Neuron (in vitro differentiated cells): Measurements from ENCODE around the gene PFKM.

Source experiments
- H2AFZ ChIP-seq: one replicate; pipeline ENCODE4 v1.6.1; 2013; ENCODE audit warnings: low read depth, mild to moderate bottlenecking, inconsistent platforms, low read length, moderate library complexity
- H3K27me3 ChIP-seq: one replicate; pipeline ENCODE4 v1.6.1; 2013; ENCODE audit warnings: low read length; ENCODE audit not compliant: insufficient read depth
- H3K36me3 ChIP-seq: one replicate; pipeline ENCODE4 v1.6.1; 2013; ENCODE audit warnings: low read length; ENCODE audit not compliant: insufficient read depth
- H3K4me1 ChIP-seq: one replicate; pipeline ENCODE4 v1.6.1; 2013; ENCODE audit warnings: low read length; ENCODE audit not compliant: insufficient read depth
- H3K4me3 ChIP-seq: 2 replicates; pipeline ENCODE4 v1.5.1; 2013; ENCODE audit warnings: mild to moderate bottlenecking, low read length, moderate library complexity
- H3K9me3 ChIP-seq: one replicate; pipeline ENCODE4 v1.6.1; 2013; ENCODE audit warnings: low read length

Gene PFKM

GRCh38 chr12:48176417-48176751 is 57.2 kb downstream of the PFKM start:
- Histone ChIP-seq H3K4me3 (no peak overlapping the region), H3K27me3 (no peaks in the 10 kb centered on the region), H2AFZ (no peak overlapping the region), H3K4me1 (no peaks in the 10 kb centered on the region), H3K36me3 (no peaks in the 10 kb centered on the region), H3K9me3 (no peaks in the 10 kb centered on the region)

DNA sequence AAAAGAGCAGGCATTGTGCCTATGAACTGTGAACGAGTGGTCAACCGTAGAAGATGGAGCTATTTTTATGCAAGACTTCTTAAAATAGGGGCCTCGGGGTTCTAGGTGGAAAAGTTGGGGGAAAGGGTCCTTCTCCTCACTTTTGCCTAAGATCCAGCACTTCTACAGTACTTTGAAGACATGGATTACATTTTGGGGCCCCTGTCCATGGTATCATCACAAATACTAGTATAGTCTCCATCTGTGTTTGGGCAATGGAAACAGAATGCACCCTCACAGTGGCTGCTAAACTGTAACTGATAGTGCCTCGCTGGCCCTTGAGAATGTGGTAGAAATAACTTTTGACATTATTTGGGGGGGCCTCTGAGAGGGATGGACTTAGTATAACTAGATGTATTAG is 58.8 kb downstream of the PFKM start:
- H3K9me3 ChIP-seq: no peaks in the 10 kb centered on the region
- H3K27me3 ChIP-seq: no peaks in the 10 kb centered on the region
- no peak overlapping the region for H3K4me3 ChIP-seq
- no peaks in the 10 kb centered on the region for H3K36me3 ChIP-seq
- no peak overlapping the region for H2AFZ ChIP-seq
- peaks cover 9% of the 10 kb centered on the region for H3K4me1 ChIP-seq

GRCh38 chr12:48179466-48179865 is 60.3 kb downstream of the PFKM start:
- Histone ChIP-seq H3K27me3 (no peaks in the 10 kb centered on the region), H2AFZ (no peak overlapping the region)

DNA sequence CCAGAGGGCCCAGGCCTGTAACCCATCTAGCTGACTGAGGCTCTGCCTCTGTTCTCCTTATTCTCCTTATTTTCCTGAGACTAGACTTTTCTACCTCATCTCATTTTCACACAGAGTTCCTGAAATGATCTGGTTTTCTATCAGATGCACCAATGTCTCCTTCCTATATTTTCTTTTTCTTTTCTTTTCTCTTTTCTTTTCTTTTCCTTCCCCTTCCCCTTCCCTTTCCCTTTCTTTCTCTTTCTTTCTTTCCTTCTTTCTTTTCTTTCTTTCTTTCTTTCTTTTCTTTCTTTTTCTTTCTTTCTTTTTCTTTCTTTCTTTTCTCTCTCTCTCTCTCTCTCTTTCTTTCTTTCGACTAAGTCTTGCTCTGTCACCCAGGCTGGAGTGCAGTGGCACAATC is 61.3 kb downstream of the PFKM start:
- Histone ChIP-seq H3K9me3 (no peaks in the 10 kb centered on the region), H3K27me3 (no peaks in the 10 kb centered on the region)

More at GRCh38 chr12:48179466-48179865, 60.3 kb downstream of the PFKM start:
- no peak overlapping the region for H3K4me3 ChIP-seq
- H3K4me1 ChIP-seq: peaks cover 13% of the 10 kb centered on the region
- H3K9me3 ChIP-seq: no peaks in the 10 kb centered on the region
- no peaks in the 10 kb centered on the region for H3K36me3 ChIP-seq

GRCh38 chr12:48180857-48181495 is 61.8 kb downstream of the PFKM start:
- no peak overlapping the region for H3K4me3 ChIP-seq
- no peak overlapping the region for H2AFZ ChIP-seq
- no peaks in the 10 kb centered on the region for H3K27me3 ChIP-seq
- no peaks in the 10 kb centered on the region for H3K9me3 ChIP-seq
- peaks cover 28% of the 10 kb centered on the region for H3K4me1 ChIP-seq
- no peaks in the 10 kb centered on the region for H3K36me3 ChIP-seq

More for the DNA sequence above, 61.3 kb downstream of the PFKM start:
- Histone ChIP-seq H3K36me3 (no peaks in the 10 kb centered on the region), H3K4me3 (no peak overlapping the region), H3K4me1 (peaks cover 22% of the 10 kb centered on the region), H2AFZ (no peak overlapping the region)

GRCh38 chr12:48182631-48183030 is 63.5 kb downstream of the PFKM start:
- Histone ChIP-seq H3K27me3 (no peaks in the 10 kb centered on the region), H3K9me3 (no peaks in the 10 kb centered on the region), H3K4me1 (peaks cover 32% of the 10 kb centered on the region), H2AFZ (peak overlapping the region; percentile 75), H3K36me3 (no peaks in the 10 kb centered on the region), H3K4me3 (peak overlapping the region; percentile 70)

- Histone ChIP-seq H3K9me3 (no peaks in the 10 kb centered on the region), H3K4me1 (peaks cover 36% of the 10 kb centered on the region), H3K36me3 (no peaks in the 10 kb centered on the region), H3K27me3 (no peaks in the 10 kb centered on the region), H3K4me3 (peak within 1 kb of the TSS; percentile 70), H2AFZ (peak within 1 kb of the TSS; percentile 75)
These were observed 64.1 kb downstream of the PFKM start, which contains the start of gene CCDC184 for GRCh38 chr12:48183091-48183875. TSS of gene CCDC184 (plus strand) at chr12:48183644. CDS start at chr12:48184123, 479 bp downstream.

DNA sequence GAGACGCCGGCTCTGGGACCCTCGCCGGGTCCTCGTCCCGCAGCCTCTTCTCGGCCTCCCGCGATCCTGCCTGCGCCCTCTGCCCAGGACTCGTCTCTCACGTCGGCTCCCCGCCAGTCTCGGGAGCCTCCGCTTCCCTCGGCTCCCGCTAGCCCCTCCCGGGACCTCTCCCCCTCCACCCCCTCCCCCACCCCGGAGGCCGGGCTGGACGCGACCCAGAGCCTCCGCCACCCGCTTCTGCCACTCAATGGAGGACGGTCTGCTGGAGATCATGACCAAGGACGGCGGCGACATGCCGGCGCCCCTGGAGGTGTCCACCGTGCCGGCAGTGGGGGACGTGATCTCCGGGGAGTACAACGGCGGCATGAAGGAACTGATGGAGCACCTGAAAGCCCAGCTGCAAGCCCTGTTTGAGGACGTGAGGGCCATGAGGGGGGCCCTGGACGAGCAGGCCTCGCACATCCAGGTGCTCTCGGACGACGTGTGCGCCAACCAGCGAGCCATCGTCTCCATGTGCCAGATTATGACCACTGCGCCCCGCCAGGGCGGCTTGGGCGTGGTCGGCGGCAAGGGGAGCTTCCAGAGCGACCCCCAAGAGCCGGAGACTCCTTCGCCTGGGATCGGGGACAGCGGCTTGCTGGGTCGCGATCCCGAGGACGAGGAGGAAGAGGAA is 64.8 kb downstream of the PFKM start:
- H3K4me1 ChIP-seq: peaks cover 42% of the 10 kb centered on the region
- no peaks in the 10 kb centered on the region for H3K36me3 ChIP-seq
- peak overlapping the region; percentile 70 for H3K4me3 ChIP-seq
- H2AFZ ChIP-seq: peak overlapping the region; percentile 75
- no peaks in the 10 kb centered on the region for H3K9me3 ChIP-seq
- H3K27me3 ChIP-seq: no peaks in the 10 kb centered on the region

- H3K4me3 ChIP-seq: peak overlapping the region; percentile 70
These were observed 65.4 kb downstream of the PFKM start for GRCh38 chr12:48184549-48184922.

DNA sequence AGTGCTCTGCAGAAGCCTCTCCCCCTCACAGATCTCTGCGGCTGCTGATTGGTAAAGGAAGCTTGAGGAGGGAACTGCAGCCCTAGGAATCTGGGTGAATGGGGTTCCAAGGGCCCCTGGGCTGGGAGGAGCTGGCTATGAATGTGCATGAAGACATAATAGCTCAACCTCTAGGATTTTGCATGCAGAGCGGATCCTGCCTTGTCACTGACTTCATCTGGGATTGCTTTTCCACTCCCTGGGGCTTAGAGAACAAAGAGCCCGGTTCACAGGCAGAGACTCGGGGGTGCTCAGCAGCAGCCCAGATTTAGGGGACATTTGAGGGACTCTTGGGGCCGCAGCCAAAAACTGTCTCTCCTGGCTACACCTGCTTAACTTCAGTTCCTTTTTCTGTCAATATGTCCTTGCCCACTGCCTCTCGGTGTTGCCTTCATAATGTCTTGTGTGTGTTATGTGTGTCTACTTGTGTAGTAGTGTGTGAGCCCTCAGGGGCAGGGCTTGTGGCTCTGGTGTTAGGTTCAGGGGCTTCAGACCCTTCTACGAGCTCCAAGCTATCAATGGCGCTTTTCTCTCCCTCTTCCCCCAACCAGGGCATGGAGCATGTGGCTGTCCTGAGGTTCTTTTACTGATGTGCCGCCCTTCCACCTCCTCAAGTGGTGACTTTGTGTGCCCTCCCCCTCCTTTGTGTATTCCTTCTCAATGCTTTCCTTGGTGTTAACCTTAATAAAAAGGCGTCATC is 66.2 kb downstream of the PFKM start:
- Histone ChIP-seq H3K4me1 (peaks cover 47% of the 10 kb centered on the region), H3K9me3 (no peaks in the 10 kb centered on the region), H2AFZ (peak overlapping the region; percentile 75), H3K36me3 (no peaks in the 10 kb centered on the region), H3K4me3 (peak overlapping the region; percentile 70), H3K27me3 (no peaks in the 10 kb centered on the region)

More at GRCh38 chr12:48184549-48184922, 65.4 kb downstream of the PFKM start:
- peak overlapping the region; percentile 75 for H2AFZ ChIP-seq
- no peaks in the 10 kb centered on the region for H3K36me3 ChIP-seq
- H3K4me1 ChIP-seq: peaks cover 47% of the 10 kb centered on the region
- no peaks in the 10 kb centered on the region for H3K9me3 ChIP-seq
- no peaks in the 10 kb centered on the region for H3K27me3 ChIP-seq

- no peaks in the 10 kb centered on the region for H3K36me3 ChIP-seq
- H3K9me3 ChIP-seq: peaks cover 3% of the 10 kb centered on the region
- peaks cover 38% of the 10 kb centered on the region for H3K4me1 ChIP-seq
- H2AFZ ChIP-seq: no peak overlapping the region
- H3K27me3 ChIP-seq: no peaks in the 10 kb centered on the region
- H3K4me3 ChIP-seq: no peak overlapping the region
These were observed 68.9 kb downstream of the PFKM start for GRCh38 chr12:48187916-48188695.
